WTC11 (cell line): Measurements from ENCODE around the gene RNF19B.

Experiments
- TF ChIP-seq, protein P1 (sequence below): fragments of 200-600 bp; IDR thresholded peaks from 2 replicates; pipeline ENCODE4 v1.8.0; 2022; ENCODE audit warnings: antibody characterized with exemption
- TF ChIP-seq, protein P2 (sequence below): sonication (generic); formaldehyde crosslinking; IDR thresholded peaks from 2 replicates; pipeline ENCODE4 v1.8.0; 2022; ENCODE audit warnings: mild to moderate bottlenecking, missing genetic modification reagents
- TF ChIP-seq, protein P3 (sequence below): sonication (generic); formaldehyde crosslinking; IDR thresholded peaks from 2 replicates; pipeline ENCODE4 v1.8.1; 2023; ENCODE audit warnings: mild to moderate bottlenecking, missing genetic modification reagents
- TF ChIP-seq, protein P4 (sequence below): sonication (generic); formaldehyde crosslinking; IDR thresholded peaks from 2 replicates; pipeline ENCODE4 v1.8.1; 2023; ENCODE audit warnings: mild to moderate bottlenecking, missing genetic modification reagents, moderate library complexity

DNA sequence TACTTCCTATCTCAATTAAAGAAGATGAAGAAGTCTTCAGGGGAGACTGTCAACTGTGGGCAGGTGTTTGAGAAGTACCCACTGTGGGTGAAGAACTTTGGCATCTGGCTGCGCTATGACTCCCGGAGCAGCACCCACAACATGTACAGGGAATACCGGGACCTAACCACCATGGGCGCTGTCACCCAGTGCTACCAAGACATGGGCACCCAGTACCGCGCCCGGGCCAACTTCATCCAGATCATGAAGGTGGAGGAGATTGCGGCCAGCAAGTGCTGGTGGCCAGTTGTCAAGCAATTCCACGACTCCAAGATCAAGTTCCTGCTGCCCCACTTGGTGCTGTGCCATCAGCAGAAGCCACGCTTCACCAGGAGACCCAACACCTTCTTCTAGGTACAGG, 15.5 kb upstream of the RNF19B start:
- TF ChIP-seq, protein P1, sequence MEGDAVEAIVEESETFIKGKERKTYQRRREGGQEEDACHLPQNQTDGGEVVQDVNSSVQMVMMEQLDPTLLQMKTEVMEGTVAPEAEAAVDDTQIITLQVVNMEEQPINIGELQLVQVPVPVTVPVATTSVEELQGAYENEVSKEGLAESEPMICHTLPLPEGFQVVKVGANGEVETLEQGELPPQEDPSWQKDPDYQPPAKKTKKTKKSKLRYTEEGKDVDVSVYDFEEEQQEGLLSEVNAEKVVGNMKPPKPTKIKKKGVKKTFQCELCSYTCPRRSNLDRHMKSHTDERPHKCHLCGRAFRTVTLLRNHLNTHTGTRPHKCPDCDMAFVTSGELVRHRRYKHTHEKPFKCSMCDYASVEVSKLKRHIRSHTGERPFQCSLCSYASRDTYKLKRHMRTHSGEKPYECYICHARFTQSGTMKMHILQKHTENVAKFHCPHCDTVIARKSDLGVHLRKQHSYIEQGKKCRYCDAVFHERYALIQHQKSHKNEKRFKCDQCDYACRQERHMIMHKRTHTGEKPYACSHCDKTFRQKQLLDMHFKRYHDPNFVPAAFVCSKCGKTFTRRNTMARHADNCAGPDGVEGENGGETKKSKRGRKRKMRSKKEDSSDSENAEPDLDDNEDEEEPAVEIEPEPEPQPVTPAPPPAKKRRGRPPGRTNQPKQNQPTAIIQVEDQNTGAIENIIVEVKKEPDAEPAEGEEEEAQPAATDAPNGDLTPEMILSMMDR: no peak
- TF ChIP-seq, protein P2, sequence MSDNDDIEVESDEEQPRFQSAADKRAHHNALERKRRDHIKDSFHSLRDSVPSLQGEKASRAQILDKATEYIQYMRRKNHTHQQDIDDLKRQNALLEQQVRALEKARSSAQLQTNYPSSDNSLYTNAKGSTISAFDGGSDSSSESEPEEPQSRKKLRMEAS (CRISPR knock-in tag): no peak
- TF ChIP-seq, protein P3, sequence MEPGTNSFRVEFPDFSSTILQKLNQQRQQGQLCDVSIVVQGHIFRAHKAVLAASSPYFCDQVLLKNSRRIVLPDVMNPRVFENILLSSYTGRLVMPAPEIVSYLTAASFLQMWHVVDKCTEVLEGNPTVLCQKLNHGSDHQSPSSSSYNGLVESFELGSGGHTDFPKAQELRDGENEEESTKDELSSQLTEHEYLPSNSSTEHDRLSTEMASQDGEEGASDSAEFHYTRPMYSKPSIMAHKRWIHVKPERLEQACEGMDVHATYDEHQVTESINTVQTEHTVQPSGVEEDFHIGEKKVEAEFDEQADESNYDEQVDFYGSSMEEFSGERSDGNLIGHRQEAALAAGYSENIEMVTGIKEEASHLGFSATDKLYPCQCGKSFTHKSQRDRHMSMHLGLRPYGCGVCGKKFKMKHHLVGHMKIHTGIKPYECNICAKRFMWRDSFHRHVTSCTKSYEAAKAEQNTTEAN: no peak
- TF ChIP-seq, protein P4, sequence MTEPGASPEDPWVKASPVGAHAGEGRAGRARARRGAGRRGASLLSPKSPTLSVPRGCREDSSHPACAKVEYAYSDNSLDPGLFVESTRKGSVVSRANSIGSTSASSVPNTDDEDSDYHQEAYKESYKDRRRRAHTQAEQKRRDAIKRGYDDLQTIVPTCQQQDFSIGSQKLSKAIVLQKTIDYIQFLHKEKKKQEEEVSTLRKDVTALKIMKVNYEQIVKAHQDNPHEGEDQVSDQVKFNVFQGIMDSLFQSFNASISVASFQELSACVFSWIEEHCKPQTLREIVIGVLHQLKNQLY (CRISPR knock-in tag): no peak
